NCI-H1417 treated with DMSO at 0.1 percent for 48 hours (cell line): ENCODE data around the gene INPP5K.
"Not testable (repeated sequence)": the region's sequence is repeated elsewhere in the genome, so short reads cannot be mapped to it uniquely, and the experiment has no call there.

Experiments used
- DNase-seq: peaks from one replicate; lab custom pipeline; 2025; lab: John Stamatoyannopoulos, UW

The INPP5K gene

GRCh38 chr17:1546292-1546922, 30.0 kb upstream of the INPP5K start:
- no peak for DNase-seq

- DNase-seq, result no peak
Observed at GRCh38 chr17:1545618-1546017, 29.2 kb upstream of the INPP5K start.

GRCh38 chr17:1542316-1542715, 25.9 kb upstream of the INPP5K start:
- DNase-seq, result no peak

- no peak for DNase-seq
Observed at GRCh38 chr17:1541367-1541904, 25.0 kb upstream of the INPP5K start.

GRCh38 chr17:1539811-1540210, 23.4 kb upstream of the INPP5K start:
- DNase-seq, result no peak

- DNase-seq, result no peak
Observed at GRCh38 chr17:1535737-1536136, 19.3 kb upstream of the INPP5K start.

GRCh38 chr17:1533661-1534325, 17.4 kb upstream of the INPP5K start:
- DNase-seq, result no peak

GRCh38 chr17:1532836-1533602, 16.6 kb upstream of the INPP5K start:
- DNase-seq, result no peak

GRCh38 chr17:1529863-1530262, 13.5 kb upstream of the INPP5K start:
- no peak for DNase-seq

GRCh38 chr17:1526876-1527275, 10.5 kb upstream of the INPP5K start:
- not testable (repeated sequence) for DNase-seq

- DNase-seq, result no peak
Observed at GRCh38 chr17:1522626-1523025, 6.2 kb upstream of the INPP5K start.

GRCh38 chr17:1521086-1521640, 4.8 kb upstream of the INPP5K start:
- no peak for DNase-seq

GRCh38 chr17:1519678-1520077, 3.3 kb upstream of the INPP5K start:
- DNase-seq, result no peak

GRCh38 chr17:1518410-1518809, 2.0 kb upstream of the INPP5K start:
- DNase-seq, result no peak

GRCh38 chr17:1515640-1516387, 598 bp downstream of the INPP5K start:
- DNase-seq, result no peak

GRCh38 chr17:1512351-1512750, 4.1 kb downstream of the INPP5K start:
- no peak for DNase-seq

- DNase-seq, result no peak
Observed at GRCh38 chr17:1511756-1512321, 4.6 kb downstream of the INPP5K start.

- no peak for DNase-seq
Observed at GRCh38 chr17:1511290-1511689, 5.1 kb downstream of the INPP5K start.

- DNase-seq, result no peak
Observed at GRCh38 chr17:1509290-1509881, 7.0 kb downstream of the INPP5K start.

GRCh38 chr17:1508709-1509108, 7.7 kb downstream of the INPP5K start:
- not testable (repeated sequence) for DNase-seq

GRCh38 chr17:1506649-1507267, 9.7 kb downstream of the INPP5K start:
- DNase-seq, result no peak
